ENCODE measurements around the gene MBD3L1.

GRCh38 chr19:8835446-8835845 is 3.3 kb downstream of the MBD3L1 start:
- TF ChIP-seq CEBPB (IDR thresholded peaks at IDR 0.05; ENCODE audit: low read depth, low read length) (no peak), USF2 (IDR thresholded peaks at IDR 0.05; ENCODE audit: low read depth, low read length) (no peak), CTCF (conservative IDR thresholded peaks at IDR 0.05; ENCODE audit: low read depth, low read length) (no peak), SMC3 (IDR thresholded peaks at IDR 0.05; ENCODE audit: low read depth, low read length) (no peak), POLR2A (IDR thresholded peaks at IDR 0.05; ENCODE audit: low read depth, low read length) (no peak)
